Right lung (tissue), 5 donors: Measurements from ENCODE around the gene TRIM37. TPM values are rescaled to one million over a fixed set of nuclear protein-coding genes. Genes with fewer than 3 reads are reported as not detected.

Source experiments
- DNase-seq, 2 donors: peaks; one replicate each; pipeline ENCODE4 v3.0.0-alpha.2; 2013
- polyA plus RNA-seq, 5 donors: library from polyadenylated mRNA; unstranded; fragments of 120-200 nt; gene quantifications; one replicate each; pipeline versions ENCODE4 v1.2.1 to v1.2.3, GENCODE V29; 2013; ENCODE audit warnings: inconsistent platforms in 1 of 5, low replicate concordance in 1 of 5; ENCODE audit not compliant: insufficient read length in 5 of 5, insufficient read depth in 1 of 5

TRIM37 gene
- polyA plus RNA-seq, 5 donors, result 17.3 to 22.2 (median 19.8) TPM

GRCh38 chr17:59047616-59048015 is 59.1 kb downstream of the TRIM37 start:
- peak; percentile 44 to 49 for DNase-seq

- no peak for DNase-seq
These were observed 60.5 kb downstream of the TRIM37 start for GRCh38 chr17:59046192-59046591.

- no peak for DNase-seq
These were observed 67.9 kb downstream of the TRIM37 start for GRCh38 chr17:59038734-59039133.

GRCh38 chr17:59037960-59038359 is 68.7 kb downstream of the TRIM37 start:
- no peak for DNase-seq

DNA sequence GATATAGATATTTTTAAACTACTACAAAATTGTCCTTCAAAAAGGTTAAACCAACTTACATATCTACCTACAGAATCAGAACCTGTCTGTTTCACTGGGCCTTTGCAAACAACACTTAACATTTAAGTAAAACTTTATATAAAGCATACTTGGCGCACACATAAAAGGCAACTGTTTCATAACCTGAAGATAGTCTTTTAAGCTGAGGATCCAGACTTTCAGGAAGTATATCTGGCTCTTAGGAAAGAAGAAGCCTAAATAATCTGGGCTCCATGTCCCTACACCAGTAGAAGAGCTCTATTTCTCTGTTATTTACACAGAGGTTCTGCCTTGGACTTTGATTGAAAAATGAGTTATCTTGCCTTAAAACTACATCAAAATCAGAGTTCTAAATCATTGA is 75.9 kb downstream of the TRIM37 start:
- no peak for DNase-seq

DNA sequence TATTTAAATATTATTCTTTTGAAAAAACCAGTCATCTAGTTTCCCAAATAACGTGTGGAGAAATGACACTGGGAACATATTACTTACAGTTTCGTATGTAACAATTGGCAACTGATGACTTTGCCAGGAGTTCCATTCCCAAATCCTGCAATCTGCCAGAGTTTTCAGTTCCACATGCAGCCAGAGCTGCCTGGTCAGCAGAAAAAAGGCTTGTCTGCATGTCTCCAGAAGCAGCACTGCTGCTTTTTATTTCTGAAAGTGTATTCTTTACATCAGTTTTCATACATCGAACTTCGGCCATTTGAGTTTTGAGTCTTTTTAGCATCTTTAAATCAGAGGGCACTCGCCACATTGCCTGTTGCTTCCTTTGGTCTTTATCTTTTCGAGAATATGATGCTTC is 78.4 kb downstream of the TRIM37 start:
- no peak for DNase-seq

- DNase-seq, result no peak
These were observed 78.9 kb downstream of the TRIM37 start for GRCh38 chr17:59027750-59028149.

DNA sequence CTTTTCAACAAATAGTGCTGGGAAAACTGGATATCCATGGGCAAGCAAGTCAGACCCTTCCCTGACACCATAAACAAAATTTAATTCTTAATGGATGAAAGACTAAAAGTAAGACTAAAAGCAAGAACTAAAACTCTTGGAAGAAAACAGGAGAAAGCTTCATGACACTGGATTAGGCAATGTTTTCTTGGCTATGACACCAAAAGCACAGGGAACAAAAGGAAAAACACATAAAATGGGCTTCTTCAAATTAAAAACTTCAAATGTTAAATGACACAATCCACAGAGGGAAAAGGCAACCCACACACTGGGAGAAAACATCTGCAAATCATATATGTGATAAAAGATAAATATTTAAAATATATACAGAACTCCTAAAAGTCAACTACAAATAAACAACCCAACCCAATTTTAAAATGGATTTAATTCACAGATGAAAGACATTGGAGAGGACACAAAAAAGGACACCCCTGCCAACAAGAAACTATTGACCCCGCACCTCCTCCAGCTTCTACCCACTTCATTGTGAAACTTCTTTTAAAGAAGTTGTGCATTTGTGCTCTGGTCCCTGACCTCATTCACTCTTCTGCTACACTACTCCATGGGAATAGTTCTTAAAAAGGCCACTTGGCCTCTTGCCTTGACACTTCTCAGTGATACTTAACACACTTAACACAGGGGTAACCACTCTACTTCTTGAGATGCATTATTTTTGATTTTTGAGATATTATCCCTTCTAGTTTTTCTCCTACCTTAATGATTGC is 80.3 kb downstream of the TRIM37 start:
- no peak for DNase-seq

GRCh38 chr17:59024916-59025315 is 81.8 kb downstream of the TRIM37 start:
- no peak for DNase-seq

DNA sequence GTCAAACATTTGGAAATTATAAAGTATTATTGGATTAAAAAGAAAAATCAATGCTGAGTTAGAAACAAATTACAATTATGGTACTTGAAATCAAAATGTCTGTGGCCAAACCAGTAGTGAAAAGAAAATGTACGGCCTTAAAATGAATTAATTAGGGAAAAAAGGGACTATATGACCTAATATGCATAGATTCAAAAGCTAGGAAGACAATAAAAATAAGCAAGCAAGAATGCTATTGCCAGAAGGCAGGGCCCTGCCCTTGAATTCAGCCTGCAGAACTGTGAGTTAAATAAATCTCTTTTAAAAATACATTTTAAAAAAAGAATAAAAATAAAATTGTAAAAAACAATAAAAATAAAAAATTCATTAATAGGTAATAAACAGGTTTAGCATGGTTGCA is 88.7 kb downstream of the TRIM37 start:
- DNase-seq, result no peak

GRCh38 chr17:59011975-59012374 is 94.7 kb downstream of the TRIM37 start:
- no peak for DNase-seq

- DNase-seq, result no peak
These were observed 96.7 kb downstream of the TRIM37 start for GRCh38 chr17:59010026-59010425.

DNA sequence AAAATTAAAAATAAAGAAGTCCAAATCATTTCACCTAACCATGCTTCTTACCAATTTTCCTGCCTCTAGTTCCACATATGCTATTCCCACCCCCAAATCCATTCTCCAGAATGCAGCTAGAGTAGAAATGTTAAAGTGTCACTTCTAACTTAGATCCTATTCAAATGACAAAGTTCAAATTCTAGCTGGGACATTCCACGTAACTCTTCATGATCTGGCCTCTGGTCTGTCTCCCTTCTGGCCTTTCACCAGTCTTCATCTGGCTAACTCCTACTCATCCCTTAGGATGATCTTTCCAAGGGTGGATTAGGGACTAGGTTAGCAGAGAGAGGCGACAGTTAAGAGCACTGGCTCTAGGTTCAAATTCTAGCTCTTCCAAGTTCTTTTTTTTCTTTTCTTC is 97.9 kb downstream of the TRIM37 start:
- DNase-seq, result no peak

DNA sequence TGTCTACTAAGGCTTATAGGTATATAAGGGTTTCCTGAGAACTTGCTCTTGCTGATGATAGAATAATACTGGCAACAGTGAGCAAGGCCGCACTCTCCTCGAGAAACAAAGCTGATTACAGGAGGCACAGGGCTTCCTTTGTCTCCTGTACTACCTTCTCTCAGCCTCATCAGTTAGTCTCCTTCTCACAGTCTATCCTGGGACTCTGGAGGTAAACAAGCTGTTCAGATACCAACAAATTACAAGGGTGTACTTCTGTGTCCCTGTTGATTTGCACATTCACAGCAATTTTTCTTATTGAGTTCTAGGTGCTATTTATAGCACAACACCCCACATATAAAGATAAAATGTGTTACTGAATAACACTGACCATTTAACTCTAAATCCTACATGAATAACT is 98.7 kb downstream of the TRIM37 start:
- no peak for DNase-seq

DNA sequence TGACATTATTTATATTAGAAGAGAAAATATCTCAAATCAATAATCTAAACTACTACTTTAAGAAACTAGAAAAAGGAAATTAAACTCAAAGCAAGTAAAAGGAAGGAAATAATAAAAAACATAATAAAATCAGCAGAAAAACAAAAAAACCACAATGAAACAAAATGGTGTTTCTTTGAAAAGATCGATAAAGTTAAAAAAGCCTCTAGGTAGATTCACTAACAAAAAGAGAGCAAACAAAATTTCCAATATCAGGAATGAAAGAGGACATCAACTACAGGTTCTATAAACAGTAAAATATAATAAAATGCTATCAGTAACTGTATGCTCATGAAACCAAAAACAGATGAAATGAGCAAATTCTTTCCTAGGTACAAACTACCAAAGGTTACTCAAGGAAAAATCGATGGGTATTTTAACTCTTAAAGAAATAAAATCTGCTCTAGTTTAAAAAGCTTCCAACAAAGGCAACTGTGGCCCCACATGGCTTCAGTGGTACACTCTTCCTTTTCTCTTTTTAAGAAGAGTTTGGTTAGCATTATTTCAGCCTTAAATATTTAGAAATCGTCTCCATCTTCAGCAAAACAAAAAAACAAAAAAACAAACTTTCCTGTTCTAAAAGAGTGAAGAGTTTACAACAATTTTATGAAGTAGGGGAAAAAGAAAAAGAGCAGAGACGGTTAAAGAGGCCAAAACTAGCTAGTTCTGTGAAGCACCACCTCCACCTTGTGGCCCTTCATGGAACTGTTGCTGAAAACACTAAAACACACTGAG is 102.2 kb downstream of the TRIM37 start:
- peak; percentile 29 to 56 for DNase-seq

DNA sequence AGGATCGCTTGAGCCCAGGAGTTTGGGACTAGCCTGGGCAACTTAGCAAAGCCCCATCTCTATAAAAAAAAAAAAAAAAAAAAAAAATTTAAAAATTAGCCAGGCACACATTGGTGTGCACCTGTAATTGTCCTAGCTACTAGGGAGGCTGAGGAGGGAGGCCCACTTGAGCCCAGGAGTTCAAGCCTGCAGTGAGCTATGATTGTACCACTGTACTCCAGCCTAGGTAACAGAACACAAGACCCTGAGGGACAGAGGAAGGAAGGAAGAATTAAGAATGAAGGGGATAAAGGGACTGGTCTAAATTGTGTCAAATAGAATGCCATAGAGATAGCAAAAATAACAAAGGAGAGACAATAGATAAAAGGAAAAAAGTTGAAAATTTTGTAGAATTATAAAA is 102.8 kb downstream of the TRIM37 start:
- no peak for DNase-seq

DNA sequence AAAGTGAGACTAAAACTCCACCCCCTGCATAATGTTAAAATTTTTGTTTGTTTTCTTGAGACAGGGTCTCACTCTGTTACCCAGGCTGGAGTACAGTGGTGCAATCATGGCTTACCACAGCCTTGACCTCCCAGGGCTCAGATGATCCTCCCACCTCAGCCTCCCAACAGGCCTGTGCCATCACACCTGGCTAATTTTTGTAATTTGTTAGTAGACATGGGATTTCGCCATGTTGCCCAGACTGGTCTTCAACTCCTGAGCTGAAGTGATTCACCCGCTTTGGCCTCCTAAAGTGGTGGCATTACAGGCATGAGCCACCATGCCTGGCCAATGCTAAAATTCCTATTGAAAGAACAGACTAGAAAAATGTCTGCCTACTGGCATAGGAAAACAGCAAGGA is 103.8 kb downstream of the TRIM37 start:
- DNase-seq, result no peak

- no peak for DNase-seq
These were observed 104.6 kb downstream of the TRIM37 start for GRCh38 chr17:59002126-59002525.

GRCh38 chr17:59001158-59001814 is 105.4 kb downstream of the TRIM37 start:
- DNase-seq, result peak in 1 of 2 donors; percentile 6

- no peak for DNase-seq
These were observed 106.7 kb downstream of the TRIM37 start for GRCh38 chr17:59000022-59000421.

DNA sequence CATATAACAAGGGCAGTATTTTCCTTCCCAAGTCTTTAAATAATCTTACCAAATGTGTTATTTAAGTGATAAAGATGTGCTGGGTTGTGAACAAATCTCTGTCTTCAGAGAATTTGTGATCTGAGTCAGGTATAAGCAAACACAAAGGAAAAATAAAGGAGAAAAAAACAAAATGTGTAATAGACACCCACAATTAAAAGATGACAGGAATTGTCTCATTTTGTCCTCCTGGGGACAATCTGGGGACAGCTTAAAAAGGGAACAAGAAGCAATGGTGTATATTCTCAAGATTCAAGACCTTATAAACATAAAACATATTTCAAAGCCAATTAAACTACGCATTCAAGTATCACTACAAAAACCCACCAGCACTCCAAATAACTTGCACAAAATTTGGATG is 107.2 kb downstream of the TRIM37 start:
- DNase-seq, result no peak

GRCh38 chr17:58998871-58999270 is 107.8 kb downstream of the TRIM37 start:
- no peak for DNase-seq
